CD14-positive monocyte (primary cell): ENCODE measurements around the gene LYSMD4. TPM values are rescaled to one million over a fixed set of nuclear protein-coding genes. Genes with fewer than 3 reads are reported as not detected.

Experiments used
- DNase-seq, 3 donors: peaks; one replicate each; pipeline ENCODE4 v3.0.0-alpha.2; 2011 to 2022
- H2AFZ ChIP-seq: 2 replicates; pipeline ENCODE4 v1.6.0; 2012; ENCODE audit warnings: mild to moderate bottlenecking, low read depth, low read length, inconsistent platforms; ENCODE audit not compliant: insufficient read depth, poor library complexity, severe bottlenecking
- H3K27ac ChIP-seq, 2 donors: 1 replicate in 1 of 2; 2 replicates in 1 of 2; pipeline ENCODE4 v1.5.1; 2012 to 2013; ENCODE audit warnings: low read length in 2 of 2, control low read depth in 1 of 2, inconsistent platforms in 1 of 2, low read depth in 1 of 2, mild to moderate bottlenecking in 1 of 2
- H3K27me3 ChIP-seq, 2 donors: one replicate each; pipeline versions ENCODE4 v1.6.0 to v1.6.1; 2011 to 2013; ENCODE audit warnings: low read length in 2 of 2; ENCODE audit not compliant: control insufficient read depth in 2 of 2, insufficient read depth in 2 of 2
- H3K36me3 ChIP-seq, 2 donors: replicated peaks in 1 of 2; 1 replicate in 1 of 2; 2 replicates in 1 of 2; pipeline versions ENCODE4 v1.5.1 to v1.6.1; 2012 to 2013; ENCODE audit warnings: low read length in 2 of 2, control low read depth in 1 of 2, inconsistent platforms in 1 of 2, mild to moderate bottlenecking in 1 of 2; ENCODE audit not compliant: insufficient read depth in 2 of 2, control insufficient read depth in 1 of 2
- H3K4me1 ChIP-seq, 2 donors: 1 replicate in 1 of 2; 2 replicates in 1 of 2; pipeline versions ENCODE4 v1.5.1 to v1.6.1; 2012 to 2013; ENCODE audit warnings: low read length in 2 of 2, control low read depth in 1 of 2, inconsistent platforms in 1 of 2, mild to moderate bottlenecking in 1 of 2, moderate library complexity in 1 of 2; ENCODE audit not compliant: insufficient read depth in 2 of 2, control insufficient read depth in 1 of 2
- H3K4me2 ChIP-seq: replicated peaks from 2 replicates; pipeline ENCODE3; 2012; ENCODE audit warnings: low read length, moderate library complexity, mild to moderate bottlenecking; ENCODE audit not compliant: poor library complexity, severe bottlenecking; ENCODE audit errors: extremely low read depth
- H3K4me3 ChIP-seq, 3 experiments: fragments of 200-600 bp in 1 of 3; sonication (generic) in 1 of 3; replicated peaks in 1 of 3; 1 replicate in 2 of 3; 2 replicates in 1 of 3; pipeline ENCODE4 v1.5.1; 2011 to 2013; ENCODE audit warnings: low read length in 3 of 3, mild to moderate bottlenecking in 3 of 3, control low read depth in 2 of 3, low read depth in 2 of 3, inconsistent platforms in 1 of 3, moderate library complexity in 1 of 3
- H3K79me2 ChIP-seq: 2 replicates; pipeline ENCODE4 v1.6.0; 2012; ENCODE audit warnings: mild to moderate bottlenecking, control low read depth, inconsistent platforms, low read length, moderate library complexity; ENCODE audit not compliant: insufficient read depth
- H3K9ac ChIP-seq: 2 replicates; pipeline ENCODE4 v1.6.0; 2017; ENCODE audit warnings: low read length, mild to moderate bottlenecking; ENCODE audit not compliant: insufficient read depth, poor library complexity, severe bottlenecking
- H3K9me3 ChIP-seq, 2 donors: replicated peaks in 1 of 2; 1 replicate in 1 of 2; 2 replicates in 1 of 2; pipeline versions ENCODE4 v1.5.1 to v1.6.1; 2012 to 2013; ENCODE audit warnings: low read length in 2 of 2, control low read depth in 1 of 2; ENCODE audit not compliant: control insufficient read depth in 1 of 2, insufficient read depth in 1 of 2
- H4K20me1 ChIP-seq: 2 replicates; pipeline ENCODE4 v1.6.0; 2012; ENCODE audit warnings: mild to moderate bottlenecking, low read length, control low read depth, moderate library complexity; ENCODE audit not compliant: insufficient read depth
- H3K27ac Mint-ChIP-seq, 7 donors: one replicate each; pipeline ENCODE4 v1.8.0; 2020; ENCODE audit warnings: mild to moderate bottlenecking in 7 of 7, mixed read lengths in 7 of 7, moderate library complexity in 6 of 7, inconsistent platforms in 2 of 7
- H3K27me3 Mint-ChIP-seq, 3 donors: one replicate each; pipeline ENCODE4 v1.8.0; 2021 to 2022; ENCODE audit warnings: low read depth in 3 of 3, mild to moderate bottlenecking in 3 of 3, mixed read lengths in 3 of 3, moderate library complexity in 3 of 3, inconsistent platforms in 1 of 3
- H3K36me3 Mint-ChIP-seq, 2 donors: one replicate each; pipeline ENCODE4 v1.8.0; 2020; ENCODE audit warnings: mixed read lengths in 2 of 2, inconsistent platforms in 1 of 2, mild to moderate bottlenecking in 1 of 2
- H3K4me1 Mint-ChIP-seq: one replicate; pipeline ENCODE4 v1.8.0; 2020; ENCODE audit warnings: mild to moderate bottlenecking, mixed read lengths
- H3K4me3 Mint-ChIP-seq, 2 donors: one replicate each; pipeline ENCODE4 v1.8.0; 2020; ENCODE audit warnings: mild to moderate bottlenecking in 2 of 2, mixed read lengths in 2 of 2, moderate library complexity in 1 of 2
- H3K9me3 Mint-ChIP-seq, 7 donors: one replicate each; pipeline ENCODE4 v1.8.0; 2020 to 2022; ENCODE audit warnings: mixed read lengths in 7 of 7, mild to moderate bottlenecking in 6 of 7, moderate library complexity in 6 of 7, inconsistent platforms in 2 of 7
- WGBS: methylation state at CpG from one replicate; pipeline ENCODE4 v1.1.5; 2013; ENCODE audit warnings: missing lambda C conversion rate; ENCODE audit not compliant: insufficient coverage; 5-methylcytosine and 5-hydroxymethylcytosine counted together
- intact Hi-C, 2 donors: fragments of 100-400 bp; cut with micrococcal nuclease; formaldehyde crosslinking; loops; one replicate each; pipeline versions ENCODE4 v1.15.0 to v1.15.1; 2023
- polyA plus RNA-seq, 3 donors: library from polyadenylated mRNA; depleted of rRNA in 1 of 3; unstranded in 2 of 3; stranded (reverse) in 1 of 3; fragments of 300-500 nt in 2 of 3; fragments of >200 nt in 1 of 3; fragmentation: Illumina TruSeq in 2 of 3; gene quantifications; 1 replicate in 2 of 3; 2 replicates in 1 of 3; pipeline ENCODE4 v1.2.3, GENCODE V29; 2012 to 2021
- TF ChIP-seq, protein P1 (sequence below): fragments of 200-600 bp; IDR thresholded peaks from one replicate; pipeline ENCODE4 v1.8.0; 2022; ENCODE audit warnings: antibody characterized with exemption, mild to moderate bottlenecking

LYSMD4 gene
- polyA plus RNA-seq, 3 donors, result 1.1 to 4.7 (median 2.5) TPM

DNA sequence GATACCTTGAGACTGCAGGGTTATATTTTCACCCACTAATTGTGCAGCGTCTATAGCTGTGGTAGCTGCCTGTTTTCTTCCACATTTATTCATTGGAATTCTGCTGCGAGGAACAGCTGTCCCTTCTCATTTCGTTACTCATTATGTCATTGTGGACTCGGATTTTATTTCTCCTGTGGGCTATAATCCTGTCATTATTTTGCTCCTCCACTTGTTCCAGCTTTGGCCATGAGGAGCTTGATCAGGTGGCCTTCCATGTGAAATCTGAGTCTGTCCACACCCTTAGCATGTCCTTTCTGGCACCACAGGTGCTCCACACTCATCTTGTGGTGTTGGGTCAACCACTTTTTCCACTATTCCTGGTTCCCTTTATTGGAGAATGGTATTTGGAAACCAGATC, 14.8 kb downstream of the LYSMD4 start:
- intact Hi-C loops, result no loop called here
- Histone ChIP-seq H3K27ac (no peak overlapping the region), H2AFZ (no peak overlapping the region), H3K79me2 (no peaks in the 10 kb centered on the region), H4K20me1 (peaks cover 24% of the 10 kb centered on the region), H3K9ac (no peak overlapping the region), H3K4me1 (no peaks in the 10 kb centered on the region), H3K4me3 (no peak overlapping the region), H3K36me3 (peaks cover 24 to 42% of the 10 kb centered on the region in 2 donors), H3K9me3 (no peaks in the 10 kb centered on the region), H3K4me2 (no peak overlapping the region), H3K27me3 (no peaks in the 10 kb centered on the region)
- Mint-ChIP-seq H3K4me3 (no peak overlapping the region), H3K36me3 (peaks cover 35 to 43% of the 10 kb centered on the region in 2 donors), H3K4me1 (peaks cover 20% of the 10 kb centered on the region), H3K27me3 (peaks cover 3 to 7% (median 4%) of the 10 kb centered on the region in 3 donors), H3K27ac (no peak overlapping the region), H3K9me3 (peaks cover 0 to 3% (median 0%) of the 10 kb centered on the region in 7 donors)
- WGBS, result 94% methylated on average over 3 of the region's 4 CpGs
- no peak for DNase-seq
- TF ChIP-seq, protein P1, sequence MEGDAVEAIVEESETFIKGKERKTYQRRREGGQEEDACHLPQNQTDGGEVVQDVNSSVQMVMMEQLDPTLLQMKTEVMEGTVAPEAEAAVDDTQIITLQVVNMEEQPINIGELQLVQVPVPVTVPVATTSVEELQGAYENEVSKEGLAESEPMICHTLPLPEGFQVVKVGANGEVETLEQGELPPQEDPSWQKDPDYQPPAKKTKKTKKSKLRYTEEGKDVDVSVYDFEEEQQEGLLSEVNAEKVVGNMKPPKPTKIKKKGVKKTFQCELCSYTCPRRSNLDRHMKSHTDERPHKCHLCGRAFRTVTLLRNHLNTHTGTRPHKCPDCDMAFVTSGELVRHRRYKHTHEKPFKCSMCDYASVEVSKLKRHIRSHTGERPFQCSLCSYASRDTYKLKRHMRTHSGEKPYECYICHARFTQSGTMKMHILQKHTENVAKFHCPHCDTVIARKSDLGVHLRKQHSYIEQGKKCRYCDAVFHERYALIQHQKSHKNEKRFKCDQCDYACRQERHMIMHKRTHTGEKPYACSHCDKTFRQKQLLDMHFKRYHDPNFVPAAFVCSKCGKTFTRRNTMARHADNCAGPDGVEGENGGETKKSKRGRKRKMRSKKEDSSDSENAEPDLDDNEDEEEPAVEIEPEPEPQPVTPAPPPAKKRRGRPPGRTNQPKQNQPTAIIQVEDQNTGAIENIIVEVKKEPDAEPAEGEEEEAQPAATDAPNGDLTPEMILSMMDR, result no peak

DNA sequence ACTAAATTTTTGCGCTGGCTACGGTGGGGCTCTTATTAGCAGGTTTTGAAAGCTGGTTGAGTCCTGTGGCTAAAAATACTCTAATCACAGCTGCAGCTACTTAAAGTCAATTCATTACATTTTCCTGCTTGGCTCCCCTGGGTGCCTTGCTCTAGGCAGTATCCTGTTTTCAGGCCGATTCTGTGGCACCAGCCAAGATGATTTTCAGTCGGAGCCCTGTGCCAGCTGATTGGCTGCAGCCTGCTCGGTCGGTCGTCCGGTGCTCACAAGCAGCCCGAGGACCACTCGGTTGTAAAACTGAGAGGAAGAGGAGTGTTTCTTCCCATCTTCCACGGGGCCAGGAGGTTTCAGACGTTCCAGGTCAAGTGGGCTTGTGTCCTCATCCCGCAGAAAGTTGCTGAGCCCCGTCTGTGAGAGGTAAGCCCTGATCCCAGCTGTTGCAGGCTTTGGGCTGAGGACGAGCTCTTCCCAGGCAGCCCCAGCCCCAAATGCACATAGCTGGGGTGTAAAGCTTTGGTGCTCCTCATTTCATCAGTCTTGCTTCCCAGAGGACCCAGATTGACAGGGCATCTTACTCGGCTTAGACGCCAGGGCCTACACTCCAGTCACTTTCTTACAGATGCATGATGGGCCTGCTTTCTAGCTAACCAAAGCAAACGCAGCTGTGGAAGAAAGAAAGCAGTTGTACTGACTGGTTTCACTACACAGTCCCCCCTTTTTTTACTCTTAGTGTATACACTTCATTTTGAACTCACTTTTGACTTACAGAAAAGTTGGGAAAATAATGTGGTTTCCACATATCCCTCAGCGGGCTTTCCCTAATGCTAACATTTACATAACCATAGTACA, 15.9 kb downstream of the LYSMD4 start:
- no peak overlapping the region for H3K4me3 Mint-ChIP-seq
- Histone ChIP-seq H3K9ac (no peak overlapping the region), H4K20me1 (peaks cover 31% of the 10 kb centered on the region), H3K4me2 (no peak overlapping the region), H3K27me3 (no peaks in the 10 kb centered on the region), H2AFZ (no peak overlapping the region), H3K36me3 (peaks cover 33 to 52% of the 10 kb centered on the region in 2 donors), H3K4me3 (no peak overlapping the region), H3K27ac (no peak overlapping the region), H3K4me1 (no peaks in the 10 kb centered on the region), H3K79me2 (no peaks in the 10 kb centered on the region), H3K9me3 (no peaks in the 10 kb centered on the region)
- H3K27me3 Mint-ChIP-seq, result peaks cover 3 to 7% (median 4%) of the 10 kb centered on the region in 3 donors
- peaks cover 43 to 52% of the 10 kb centered on the region in 2 donors for H3K36me3 Mint-ChIP-seq
- TF ChIP-seq, protein P1, result no peak
- intact Hi-C loops, result no loop called here
- H3K27ac Mint-ChIP-seq, result no peak overlapping the region
- DNase-seq, result no peak
- 98% methylated on average over 14 of the region's 19 CpGs for WGBS
- peaks cover 0 to 3% (median 0%) of the 10 kb centered on the region in 7 donors for H3K9me3 Mint-ChIP-seq
- peaks cover 19% of the 10 kb centered on the region for H3K4me1 Mint-ChIP-seq
